ENCODE data around the gene MTRFR. TPM values are rescaled to one million over a fixed set of nuclear protein-coding genes. Genes with fewer than 3 reads are reported as not detected.
A peak's percentile ranks its signal among the peaks of the same experiment; 100 is the strongest.

The MTRFR gene
- total RNA-seq, 4 donors from 2014 or later, result 14.4 to 17.9 (median 16.2) TPM

DNA sequence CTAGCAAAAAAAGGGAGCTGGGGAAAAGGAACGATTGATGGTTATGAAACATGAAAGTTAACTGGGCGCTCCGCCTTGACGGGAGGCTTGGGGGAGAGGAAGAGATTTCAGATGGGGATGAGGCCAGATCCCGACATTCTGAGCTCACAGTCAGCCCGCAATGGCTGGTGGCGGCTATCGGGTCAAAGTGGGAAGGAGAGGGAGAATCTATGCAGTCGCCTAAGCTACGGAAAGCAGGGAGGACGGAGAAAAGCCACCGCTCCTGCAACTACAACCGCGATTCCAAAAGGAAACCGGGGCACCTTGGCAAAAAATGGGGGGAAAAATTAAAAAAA, 797 bp upstream of the MTRFR start:
- DNase-seq, result no peak
- no peaks in the 10 kb centered on the region for H3K36me3 ChIP-seq
- peaks cover 11 to 23% of the 10 kb centered on the region in 2 donors for H3K4me1 ChIP-seq
- intact Hi-C loops (cut with DNase I), result no loop called here
- 1% methylated on average over 15 of the region's 15 CpGs for WGBS, 2 donors
- H3K4me3 ChIP-seq (replicated peaks in 1 of 3), result peak overlapping the region; percentile 8 to 93 (median 52)
- no peaks in the 10 kb centered on the region for H3K27me3 ChIP-seq
- H3K9me3 ChIP-seq, result no peaks in the 10 kb centered on the region
- peak overlapping the region; percentile 78 to 87 (median 80) for H3K27ac ChIP-seq
- TF ChIP-seq, protein P1, sequence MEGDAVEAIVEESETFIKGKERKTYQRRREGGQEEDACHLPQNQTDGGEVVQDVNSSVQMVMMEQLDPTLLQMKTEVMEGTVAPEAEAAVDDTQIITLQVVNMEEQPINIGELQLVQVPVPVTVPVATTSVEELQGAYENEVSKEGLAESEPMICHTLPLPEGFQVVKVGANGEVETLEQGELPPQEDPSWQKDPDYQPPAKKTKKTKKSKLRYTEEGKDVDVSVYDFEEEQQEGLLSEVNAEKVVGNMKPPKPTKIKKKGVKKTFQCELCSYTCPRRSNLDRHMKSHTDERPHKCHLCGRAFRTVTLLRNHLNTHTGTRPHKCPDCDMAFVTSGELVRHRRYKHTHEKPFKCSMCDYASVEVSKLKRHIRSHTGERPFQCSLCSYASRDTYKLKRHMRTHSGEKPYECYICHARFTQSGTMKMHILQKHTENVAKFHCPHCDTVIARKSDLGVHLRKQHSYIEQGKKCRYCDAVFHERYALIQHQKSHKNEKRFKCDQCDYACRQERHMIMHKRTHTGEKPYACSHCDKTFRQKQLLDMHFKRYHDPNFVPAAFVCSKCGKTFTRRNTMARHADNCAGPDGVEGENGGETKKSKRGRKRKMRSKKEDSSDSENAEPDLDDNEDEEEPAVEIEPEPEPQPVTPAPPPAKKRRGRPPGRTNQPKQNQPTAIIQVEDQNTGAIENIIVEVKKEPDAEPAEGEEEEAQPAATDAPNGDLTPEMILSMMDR (IDR thresholded peaks at IDR 0.05), result no peak
- no peak for TF ChIP-seq POLR2A (IDR thresholded peaks at IDR 0.05)

- intact Hi-C loops (cut with DNase I), result no loop called here
- DNase-seq, result no peak
- TF ChIP-seq, protein P1 (IDR thresholded peaks at IDR 0.05), result peak in 1 of 6 experiments; percentile 19
- no peak for TF ChIP-seq POLR2A (IDR thresholded peaks at IDR 0.05)
- peak overlapping the region; percentile 69 to 87 (median 71) for H3K27ac ChIP-seq
- H3K4me3 ChIP-seq (replicated peaks in 1 of 3), result peak overlapping the region; percentile 13 to 93 (median 60)
- no peaks in the 10 kb centered on the region for H3K27me3 ChIP-seq
- no peaks in the 10 kb centered on the region for H3K9me3 ChIP-seq
- no peaks in the 10 kb centered on the region for H3K36me3 ChIP-seq
- WGBS, 2 donors, result 24 to 28% methylated on average over 14 to 15 of the region's 42 CpGs
- peaks cover 11 to 23% of the 10 kb centered on the region in 2 donors for H3K4me1 ChIP-seq
These were observed 471 bp downstream of the MTRFR start for GRCh38 chr12:123233505-123234308.

DNA sequence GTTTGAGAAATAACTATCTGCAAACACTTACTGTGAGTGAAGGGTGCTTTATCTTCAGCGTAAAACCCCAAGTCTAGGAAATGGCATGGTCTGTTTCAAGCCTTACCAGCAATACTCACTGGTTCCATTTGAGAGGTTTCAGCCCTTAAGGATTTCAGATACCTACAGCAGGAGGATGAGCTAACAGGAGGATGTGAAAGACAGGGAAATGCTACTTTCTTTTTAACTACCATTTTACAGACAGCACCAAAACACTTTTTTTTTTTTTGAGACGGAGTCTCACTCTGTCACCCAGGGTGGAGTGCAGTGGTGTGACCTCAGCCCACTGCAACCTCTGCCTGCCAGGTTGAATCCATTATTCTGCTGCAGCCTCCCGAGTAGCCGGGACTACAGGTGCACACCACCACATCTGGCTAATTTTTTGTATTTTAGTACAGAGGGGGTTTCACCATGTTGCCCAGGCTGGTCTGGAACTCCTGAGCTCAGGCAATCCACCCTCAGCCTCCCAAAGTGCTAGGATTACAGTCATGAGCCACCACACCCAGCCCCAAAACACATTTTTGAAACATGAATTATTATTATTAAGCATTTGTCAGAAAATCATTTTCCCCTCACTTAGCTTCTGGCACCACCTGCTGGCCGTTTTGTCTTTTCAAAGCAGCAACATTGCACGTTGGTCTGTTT, 4.6 kb downstream of the MTRFR start:
- no peak overlapping the region for H3K27ac ChIP-seq
- intact Hi-C loops (cut with DNase I), result loop anchor here (5.0 kb wide), 2 partner anchors 195 to 255 kb away; partner anchors contain the start of gene ARL6IP4
- no peaks in the 10 kb centered on the region for H3K36me3 ChIP-seq
- no peaks in the 10 kb centered on the region for H3K9me3 ChIP-seq
- no peak overlapping the region for H3K4me3 ChIP-seq (replicated peaks in 1 of 3)
- peaks cover 15 to 25% of the 10 kb centered on the region in 2 donors for H3K4me1 ChIP-seq
- 54 to 63% methylated on average over 6 of the region's 6 CpGs for WGBS, 2 donors
- TF ChIP-seq, protein P1 (IDR thresholded peaks at IDR 0.05), result peak; percentile 33 to 84 (median 75)
- no peak for TF ChIP-seq POLR2A (IDR thresholded peaks at IDR 0.05)
- peak; percentile 60 to 74 for DNase-seq
- no peaks in the 10 kb centered on the region for H3K27me3 ChIP-seq

DNA sequence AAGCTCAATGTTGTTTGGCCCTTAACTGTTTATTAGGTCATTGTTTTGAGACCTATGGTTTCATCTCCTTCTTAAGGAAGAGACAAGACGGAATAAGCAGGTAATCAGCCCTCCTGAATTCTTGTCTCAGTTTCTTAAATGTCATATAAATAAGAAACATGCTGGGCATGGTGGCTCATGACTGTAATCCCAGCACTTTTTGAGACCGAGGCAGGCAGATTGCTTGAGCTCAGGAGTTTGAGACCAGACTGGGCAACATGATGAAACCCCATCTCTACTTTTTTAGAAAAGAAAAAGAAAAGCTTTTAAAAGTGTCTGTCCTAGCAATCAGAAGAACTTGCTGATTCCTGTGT, 5.1 kb downstream of the MTRFR start:
- no peak overlapping the region for H3K4me3 ChIP-seq (replicated peaks in 1 of 3)
- peaks cover 15 to 28% of the 10 kb centered on the region in 2 donors for H3K4me1 ChIP-seq
- no peaks in the 10 kb centered on the region for H3K9me3 ChIP-seq
- no peaks in the 10 kb centered on the region for H3K36me3 ChIP-seq
- 65 to 66% methylated on average over 2 of the region's 2 CpGs for WGBS, 2 donors
- TF ChIP-seq, protein P1 (IDR thresholded peaks at IDR 0.05), result no peak
- TF ChIP-seq POLR2A (IDR thresholded peaks at IDR 0.05), result no peak
- intact Hi-C loops (cut with DNase I), result loop anchor here (5.0 kb wide), 2 partner anchors 196 to 256 kb away; partner anchors contain the start of gene ARL6IP4
- no peak for DNase-seq
- H3K27ac ChIP-seq, result no peak overlapping the region
- no peaks in the 10 kb centered on the region for H3K27me3 ChIP-seq

GRCh38 chr12:123238961-123239360, 5.7 kb downstream of the MTRFR start:
- WGBS, 2 donors, result 86 to 91% methylated on average over 6 of the region's 6 CpGs
- Histone ChIP-seq H3K36me3 (no peaks in the 10 kb centered on the region), H3K9me3 (no peaks in the 10 kb centered on the region), H3K4me3 (replicated peaks in 1 of 3) (no peak overlapping the region), H3K27me3 (no peaks in the 10 kb centered on the region), H3K4me1 (peaks cover 14 to 26% of the 10 kb centered on the region in 2 donors), H3K27ac (no peak overlapping the region)
- intact Hi-C loops (cut with DNase I), result loop anchor here (5.0 kb wide), 2 partner anchors 197 to 257 kb away; partner anchors contain the start of gene ARL6IP4
- TF ChIP-seq POLR2A (IDR thresholded peaks at IDR 0.05), result no peak
- TF ChIP-seq, protein P1 (IDR thresholded peaks at IDR 0.05), result no peak
- DNase-seq, result no peak

All from thyroid gland (tissue), 4 donors.